Measurements from ENCODE around the gene FARP2.
"Not testable (repeated sequence)": the region's sequence is repeated elsewhere in the genome, so short reads cannot be mapped to it uniquely, and the experiment has no call there.

FARP2 gene

DNA sequence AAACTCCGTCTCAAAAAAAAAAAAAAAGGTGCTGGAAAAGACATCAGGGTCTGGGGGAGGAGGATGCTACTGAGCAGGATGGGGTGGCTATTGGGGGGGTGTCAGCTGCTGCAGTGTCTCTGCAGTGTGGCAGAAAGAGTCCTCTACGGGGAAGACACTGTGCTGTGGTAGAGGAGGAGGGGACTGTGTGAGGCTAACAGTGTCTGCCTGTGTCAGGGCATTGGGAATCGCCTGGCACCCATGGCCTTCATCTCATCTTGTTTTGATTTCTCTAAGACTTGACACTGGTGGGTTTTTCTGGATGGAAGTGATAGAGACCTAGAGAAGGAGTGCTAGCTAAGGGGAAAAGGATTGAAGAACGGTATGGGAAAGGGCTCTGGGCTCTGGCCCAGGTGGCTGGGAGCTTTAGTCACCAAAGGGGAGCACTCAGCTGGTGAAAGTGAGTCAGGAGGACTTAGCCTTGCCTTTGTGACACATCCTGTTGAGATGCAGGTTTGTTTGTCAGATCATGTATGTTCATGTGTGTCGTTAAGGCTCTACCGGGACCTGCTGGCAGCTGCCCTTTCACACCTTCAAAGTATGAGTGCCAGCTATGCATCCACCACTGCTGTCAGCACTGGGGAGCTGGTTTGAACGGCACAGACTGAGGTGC lies 58.0 kb downstream of the FARP2 start:
- FAIRE-seq = no peak

DNA sequence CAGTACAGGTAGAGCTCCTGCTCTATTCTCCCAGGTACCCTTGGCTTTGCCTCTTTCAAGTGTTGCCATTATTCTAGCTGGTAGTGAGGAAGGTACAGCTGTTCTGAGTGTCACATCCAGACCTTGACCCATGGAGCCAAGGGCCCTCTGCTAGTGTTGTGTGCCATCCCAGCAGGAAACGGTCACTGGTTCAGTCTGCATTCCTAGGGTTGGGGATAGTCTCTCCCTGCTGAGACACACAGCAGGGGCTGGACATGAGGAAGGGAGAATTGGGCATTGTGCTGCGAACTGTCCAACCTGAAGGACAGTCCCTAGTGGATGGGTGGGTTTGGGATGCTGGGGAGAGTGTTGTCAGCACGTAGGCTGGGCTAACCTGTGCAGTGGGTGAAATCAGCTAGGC lies 59.1 kb downstream of the FARP2 start:
- FAIRE-seq = no peak

- no peak for FAIRE-seq
Observed at GRCh38 chr2:241417626-241418025, 61.5 kb downstream of the FARP2 start.

DNA sequence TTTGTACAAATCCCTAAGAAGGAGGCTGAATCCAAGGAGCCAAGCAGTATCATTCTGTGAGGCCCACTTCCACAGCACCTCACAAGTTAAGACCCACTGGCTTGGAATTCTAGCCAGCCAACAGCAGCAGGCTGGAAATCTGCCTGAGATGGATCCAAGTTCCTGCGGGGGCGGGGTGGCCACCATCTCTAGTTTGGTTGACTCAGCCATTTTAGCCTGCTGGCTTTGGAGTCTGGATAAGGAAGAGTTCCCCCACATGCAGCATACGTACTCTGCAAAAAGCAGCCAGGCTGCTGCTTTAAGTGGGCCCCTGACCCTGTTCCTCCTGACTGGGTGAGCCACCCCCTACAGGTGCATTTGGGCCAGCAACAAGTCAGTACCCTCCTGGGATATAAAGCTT lies 65.2 kb downstream of the FARP2 start:
- no peak for FAIRE-seq

GRCh38 chr2:241421942-241422341 lies 65.9 kb downstream of the FARP2 start:
- not testable (repeated sequence) for FAIRE-seq

DNA sequence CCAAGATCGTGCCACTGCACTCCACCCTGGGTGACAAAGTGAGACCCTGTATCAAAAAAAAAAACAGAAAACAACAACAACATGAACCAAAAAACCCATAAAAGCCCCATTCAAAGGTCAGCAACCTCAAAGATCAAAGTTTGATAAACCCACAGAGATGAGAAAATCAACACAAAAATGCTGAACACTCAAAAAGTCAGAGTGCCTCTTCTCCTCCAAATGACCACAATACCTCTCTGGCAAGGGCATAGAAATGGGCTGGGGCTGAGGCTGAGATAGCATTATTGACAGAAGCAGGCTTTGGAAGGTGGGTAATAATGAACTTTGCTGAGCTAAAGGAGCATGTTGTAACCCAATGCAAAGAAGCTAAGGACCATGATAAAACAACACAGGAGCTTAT lies 66.3 kb downstream of the FARP2 start:
- FAIRE-seq = no peak

DNA sequence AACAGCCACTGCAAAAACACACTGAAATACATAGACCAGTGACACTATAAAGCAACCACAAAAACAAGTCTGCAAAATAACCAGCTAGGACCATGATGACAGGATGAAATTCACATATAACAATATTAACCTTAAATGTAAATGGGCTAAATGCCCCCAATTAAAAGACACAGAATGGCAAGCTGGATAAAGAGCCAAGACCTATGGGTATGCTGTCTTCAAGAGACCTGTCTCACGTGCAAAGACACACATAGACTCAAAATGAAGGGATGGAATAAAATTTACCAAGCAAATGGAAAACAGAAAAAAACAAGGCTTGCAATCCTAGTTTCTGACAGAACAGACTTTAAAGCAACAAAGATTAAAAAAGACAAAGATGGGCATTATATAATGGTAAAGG lies 67.4 kb downstream of the FARP2 start:
- FAIRE-seq = not testable (repeated sequence)

DNA sequence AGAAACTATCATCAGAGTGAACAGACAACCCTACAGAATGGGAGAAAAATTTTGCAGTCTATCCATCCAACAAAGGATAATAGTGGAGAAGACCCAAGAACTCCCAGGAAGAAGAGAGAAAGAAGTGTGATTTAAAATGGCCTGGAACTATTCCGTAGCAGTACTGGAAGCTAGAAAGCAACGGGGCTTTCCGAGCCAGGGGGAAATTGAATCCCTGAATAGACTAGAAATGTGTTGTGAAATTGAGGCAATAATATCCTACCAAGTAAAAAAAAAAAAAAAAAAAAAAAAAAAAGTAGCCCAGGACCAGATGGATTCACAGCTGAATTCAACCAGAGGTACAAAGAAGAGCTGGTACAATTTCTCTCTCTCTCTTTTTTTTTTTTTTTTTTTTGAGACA lies 69.3 kb downstream of the FARP2 start:
- FAIRE-seq = no peak

DNA sequence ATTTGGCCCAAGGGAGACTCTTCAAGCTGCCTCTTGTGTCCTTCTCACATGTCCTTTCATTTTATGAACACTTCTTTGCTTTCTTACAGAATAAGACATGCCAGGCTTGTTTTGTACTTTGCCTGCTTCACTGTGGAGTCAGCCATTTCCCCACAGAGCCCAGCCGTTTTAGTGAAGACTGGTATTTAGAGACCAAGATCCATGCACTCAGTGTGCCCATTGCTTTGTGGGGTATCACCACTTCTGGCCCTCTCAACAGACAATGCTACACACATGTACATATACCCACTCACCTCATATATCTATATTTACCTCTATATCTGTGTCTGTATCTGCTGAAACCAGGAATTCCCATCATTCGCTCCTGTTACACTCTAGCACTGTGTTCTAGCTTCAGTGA lies 74.1 kb downstream of the FARP2 start:
- FAIRE-seq = no peak

DNA sequence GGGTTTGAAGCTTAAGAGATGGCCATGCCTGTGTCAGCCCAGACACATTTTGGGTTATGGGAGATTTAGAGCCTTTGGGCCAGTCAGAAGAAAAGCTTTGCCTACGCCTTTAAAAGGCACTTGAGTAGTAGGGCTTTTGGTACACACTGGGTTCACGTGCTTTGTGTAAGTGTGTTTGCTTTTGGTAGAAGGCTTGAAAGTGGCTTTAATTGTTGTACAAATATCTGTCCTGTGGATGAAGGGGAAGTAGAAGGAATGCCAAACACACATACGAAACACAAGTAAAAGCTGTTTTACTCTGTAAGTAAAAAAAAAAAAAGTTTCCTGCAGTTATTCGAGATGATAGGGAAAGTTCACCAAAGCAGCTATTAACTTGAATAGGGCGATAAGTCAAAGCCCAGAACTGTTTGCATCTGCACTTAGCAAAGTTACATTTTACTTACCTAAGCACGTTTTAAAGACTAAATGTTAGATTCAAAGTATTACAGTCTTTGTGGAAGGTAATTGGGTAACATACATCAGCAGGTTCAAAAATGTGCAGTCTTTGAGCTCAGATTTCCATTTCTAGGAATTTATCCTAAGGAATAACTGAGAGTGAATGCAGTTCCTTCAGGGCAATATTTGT lies 76.9 kb downstream of the FARP2 start:
- FAIRE-seq = no peak

DNA sequence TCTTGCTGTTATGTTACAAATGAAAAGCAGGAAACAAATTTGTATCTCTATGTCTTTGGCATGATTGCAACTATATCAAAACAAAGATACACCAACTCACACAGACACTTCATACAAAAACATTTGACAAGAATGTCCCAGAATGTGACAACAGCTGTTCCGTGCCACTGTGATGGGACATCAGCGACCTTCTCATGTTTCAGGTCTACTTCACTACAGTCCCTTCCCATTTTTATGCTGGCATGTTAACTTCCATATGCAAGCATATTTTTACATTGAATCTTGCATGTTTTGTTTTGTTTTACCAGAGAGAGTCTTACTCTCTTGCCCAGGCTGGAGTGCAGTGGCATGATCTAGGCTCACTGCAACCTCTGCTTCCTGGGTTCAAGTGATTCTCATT lies 81.1 kb downstream of the FARP2 start:
- FAIRE-seq = no peak

DNA sequence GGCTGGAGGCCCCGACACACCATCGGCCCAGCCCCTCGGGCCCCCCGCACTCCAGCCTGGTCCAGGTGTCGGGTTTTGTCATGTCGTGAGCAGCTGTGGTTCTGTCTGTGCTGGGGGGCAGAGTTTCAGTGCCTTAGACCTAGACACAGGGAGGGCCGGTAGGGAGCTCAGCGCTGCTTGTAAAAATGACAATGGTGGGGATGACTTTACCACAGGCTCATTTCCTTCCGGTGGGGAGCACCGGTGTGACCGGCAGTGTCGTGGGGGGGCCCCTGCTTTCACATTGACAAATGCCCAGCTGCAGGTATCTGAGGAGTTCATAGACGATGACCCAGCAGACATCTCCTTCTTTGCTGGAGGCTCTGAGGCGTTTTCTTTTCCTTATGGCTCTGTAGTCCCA lies 85.4 kb downstream of the FARP2 start:
- no peak for FAIRE-seq

DNA sequence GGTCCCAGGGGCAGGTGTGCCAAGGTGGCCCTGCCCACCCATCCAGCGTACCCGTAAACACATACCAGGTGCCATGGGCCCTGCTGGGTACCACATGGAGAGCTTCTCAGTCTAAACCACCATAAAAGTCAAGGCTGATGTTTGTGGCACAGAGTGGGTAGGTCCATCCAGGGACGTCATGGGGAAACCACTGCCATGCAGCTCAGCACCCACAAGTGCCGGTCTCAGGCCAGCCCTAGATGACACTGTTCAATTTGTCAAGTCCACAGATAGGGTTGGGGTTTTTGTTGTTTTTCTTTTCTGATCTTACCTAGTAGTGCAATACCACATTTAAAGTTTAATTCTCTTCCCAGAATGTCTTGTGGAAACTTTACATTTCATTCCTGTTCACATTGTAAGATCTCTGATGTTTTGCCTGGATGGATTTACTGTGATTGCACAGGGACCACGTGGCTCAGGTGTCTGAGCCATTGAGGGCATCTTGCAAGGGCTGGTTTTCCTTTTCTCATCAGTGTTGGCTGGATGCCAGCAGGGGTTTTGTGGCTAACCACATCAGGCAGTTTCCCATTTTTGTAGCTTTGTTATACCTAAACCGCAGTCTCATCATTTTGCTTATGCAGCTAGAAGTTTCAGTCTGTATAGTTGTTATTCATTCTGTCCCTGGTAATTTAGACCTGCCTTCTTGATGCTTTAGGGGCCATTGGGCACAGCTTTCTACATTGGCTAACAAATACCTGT lies 87.6 kb downstream of the FARP2 start:
- FAIRE-seq = no peak

GRCh38 chr2:241445426-241445825 lies 89.3 kb downstream of the FARP2 start:
- FAIRE-seq = no peak

- FAIRE-seq = not testable (repeated sequence)
Observed at GRCh38 chr2:241450092-241450491, 94.0 kb downstream of the FARP2 start.

GRCh38 chr2:241451840-241452506 lies 95.9 kb downstream of the FARP2 start:
- no peak for FAIRE-seq

DNA sequence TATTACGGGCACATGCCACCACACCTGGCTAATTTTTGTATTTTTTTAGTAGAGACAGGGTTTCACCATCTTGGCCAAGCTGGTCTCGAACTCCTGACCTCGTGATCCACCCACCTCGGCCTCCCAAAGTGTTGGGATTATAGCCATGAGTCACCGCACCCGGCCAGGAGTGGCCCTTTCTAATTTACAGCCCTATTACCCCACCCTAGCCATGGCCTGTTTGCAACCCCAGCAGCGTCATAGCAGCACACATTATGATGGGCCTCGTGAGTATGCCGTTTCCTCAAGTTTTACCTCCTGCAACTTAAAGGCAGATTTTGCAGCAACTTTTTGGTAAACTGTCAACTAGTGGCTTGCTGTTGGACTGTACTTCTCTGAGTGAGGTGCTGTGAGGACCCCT lies 97.8 kb downstream of the FARP2 start:
- FAIRE-seq = not testable (repeated sequence)

DNA sequence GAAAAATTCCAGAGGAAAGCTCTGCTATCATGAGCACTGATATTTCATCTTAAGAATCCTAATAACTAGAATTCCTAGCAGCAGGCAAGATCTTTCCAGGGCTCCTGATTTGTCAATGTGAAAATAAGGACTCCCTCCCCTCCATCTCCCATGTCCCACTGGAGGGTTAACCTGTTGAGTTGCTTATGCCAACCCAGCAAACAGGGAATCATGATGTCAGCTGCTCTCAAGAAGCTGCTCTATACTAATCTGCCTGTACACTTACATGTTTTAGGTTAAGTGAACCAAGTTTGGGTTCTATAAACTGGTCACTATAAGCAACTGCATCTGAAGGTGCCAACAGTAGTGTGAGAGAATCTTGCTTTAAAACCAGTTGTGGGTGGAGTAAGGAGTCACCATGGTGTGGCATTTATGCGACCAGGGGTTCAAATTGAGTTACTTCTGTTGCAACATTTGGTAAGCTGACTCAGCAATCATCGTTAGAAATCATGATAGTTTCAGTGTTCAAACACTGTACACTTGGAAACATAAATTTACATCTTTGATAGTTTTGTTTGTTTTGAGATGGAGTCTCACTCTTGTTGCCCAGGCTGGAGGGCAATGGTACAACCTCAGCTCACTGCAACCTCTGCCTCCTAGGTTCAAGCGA lies 98.9 kb downstream of the FARP2 start:
- FAIRE-seq = no peak

DNA sequence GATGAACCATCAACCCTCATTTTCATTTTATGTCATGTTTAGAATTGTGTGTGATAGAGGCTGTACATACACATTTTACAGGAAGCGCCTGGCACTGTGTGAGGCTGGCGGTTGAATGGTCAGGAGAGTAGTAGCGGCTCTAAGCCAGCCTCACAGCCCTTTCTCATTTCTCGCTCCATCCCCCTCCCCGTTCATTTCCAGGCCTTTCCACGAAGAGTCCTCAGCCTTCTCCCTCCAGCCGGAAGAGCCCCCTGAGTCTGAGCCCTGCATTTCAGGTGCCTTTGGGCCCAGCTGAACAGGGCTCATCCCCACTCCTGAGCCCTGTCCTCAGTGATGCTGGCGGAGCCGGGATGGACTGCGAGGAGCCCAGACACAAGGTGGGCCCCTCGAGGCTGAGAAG lies 100.5 kb downstream of the FARP2 start:
- no peak for FAIRE-seq

DNA sequence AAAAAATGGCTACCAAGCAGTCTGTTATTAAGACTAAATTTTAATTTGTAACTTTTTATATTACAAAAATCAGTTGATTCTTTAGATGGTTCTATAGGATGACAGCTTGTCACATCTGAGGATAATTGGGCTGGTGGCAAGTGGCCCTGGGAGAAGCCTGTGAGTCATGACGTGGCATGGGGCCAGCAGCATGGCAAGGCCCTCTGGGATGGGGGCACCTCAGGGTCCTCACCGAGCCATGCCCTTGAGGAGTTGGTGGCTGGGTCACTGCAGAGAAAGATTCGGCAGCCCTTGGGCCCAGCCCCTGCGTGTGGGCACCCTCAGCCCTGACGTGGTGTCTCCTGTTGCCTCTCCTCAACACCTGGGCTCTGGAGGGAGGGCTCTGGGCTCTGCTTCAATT lies 102.6 kb downstream of the FARP2 start:
- no peak for FAIRE-seq

GRCh38 chr2:241459520-241459919 lies 103.4 kb downstream of the FARP2 start:
- no peak for FAIRE-seq

DNA sequence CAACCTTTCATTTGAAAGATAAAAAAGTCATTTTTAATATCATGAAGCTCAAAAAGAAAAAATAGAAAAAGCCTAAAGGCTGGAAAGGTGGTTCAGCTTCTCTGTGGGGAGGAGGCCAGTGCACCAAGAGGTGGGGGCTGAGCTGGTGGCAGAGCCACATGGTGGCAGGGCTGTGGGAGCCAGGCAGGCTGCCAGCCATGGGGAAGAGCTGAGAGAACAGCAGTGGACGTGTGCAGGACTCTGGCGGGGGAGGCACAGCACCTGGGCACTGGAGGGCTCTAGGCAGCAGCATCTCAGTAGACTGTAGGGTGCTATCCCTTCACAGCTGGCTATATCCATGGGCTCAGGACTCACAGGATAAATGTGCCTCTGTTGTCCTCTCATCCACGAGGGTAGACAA lies 104.5 kb downstream of the FARP2 start:
- no peak for FAIRE-seq

All from G401.6 (cell line).